ENCODE measurements around the gene SKOR2.
"Not testable (repeated sequence)": the region's sequence is repeated elsewhere in the genome, so short reads cannot be mapped to it uniquely, and the experiment has no call there.

SKOR2 gene

GRCh38 chr18:47248115-47248603, 3.3 kb downstream of the SKOR2 start:
- TF ChIP-seq GATA1 (IDR thresholded peaks at IDR 0.05; ENCODE audit: low read depth, low read length) (no peak), POLR2A (IDR thresholded peaks at IDR 0.05; ENCODE audit: low read length) (no peak)
- DNase-seq: no peak

- TF ChIP-seq GATA1 (IDR thresholded peaks at IDR 0.05; ENCODE audit: low read depth, low read length) (no peak), POLR2A (IDR thresholded peaks at IDR 0.05; ENCODE audit: low read length) (no peak)
- peak; percentile 25 to 41 for DNase-seq
These were observed 3.9 kb downstream of the SKOR2 start for GRCh38 chr18:47247416-47248114.

- no peak for TF ChIP-seq GATA1 (IDR thresholded peaks at IDR 0.05; ENCODE audit: low read depth, low read length)
- no peak for TF ChIP-seq POLR2A (IDR thresholded peaks at IDR 0.05; ENCODE audit: low read length)
- DNase-seq: no peak
These were observed 4.4 kb downstream of the SKOR2 start for GRCh38 chr18:47247036-47247415.

GRCh38 chr18:47246027-47246971, 5.2 kb downstream of the SKOR2 start:
- DNase-seq: no peak
- TF ChIP-seq POLR2A (IDR thresholded peaks at IDR 0.05; ENCODE audit: low read length) (no peak), GATA1 (IDR thresholded peaks at IDR 0.05; ENCODE audit: low read depth, low read length) (no peak)

GRCh38 chr18:47244086-47244485, 7.4 kb downstream of the SKOR2 start:
- no peak for DNase-seq
- TF ChIP-seq POLR2A (IDR thresholded peaks at IDR 0.05; ENCODE audit: low read length) (no peak), GATA1 (IDR thresholded peaks at IDR 0.05; ENCODE audit: low read depth, low read length) (no peak)

- TF ChIP-seq GATA1 (IDR thresholded peaks at IDR 0.05; ENCODE audit: low read depth, low read length) (no peak), POLR2A (IDR thresholded peaks at IDR 0.05; ENCODE audit: low read length) (no peak)
- DNase-seq: no peak
These were observed 16.4 kb downstream of the SKOR2 start for GRCh38 chr18:47235096-47235495.

GRCh38 chr18:47226660-47227059, 24.8 kb downstream of the SKOR2 start:
- no peak for DNase-seq
- TF ChIP-seq GATA1 (IDR thresholded peaks at IDR 0.05; ENCODE audit: low read depth, low read length): no peak
- no peak for TF ChIP-seq POLR2A (IDR thresholded peaks at IDR 0.05; ENCODE audit: low read length)

GRCh38 chr18:47215554-47216138, 35.8 kb downstream of the SKOR2 start:
- TF ChIP-seq POLR2A (IDR thresholded peaks at IDR 0.05; ENCODE audit: low read length) (no peak), GATA1 (IDR thresholded peaks at IDR 0.05; ENCODE audit: low read depth, low read length) (no peak)
- DNase-seq: peak; percentile 29 to 40

GRCh38 chr18:47209171-47209570, 42.3 kb downstream of the SKOR2 start:
- TF ChIP-seq GATA1 (IDR thresholded peaks at IDR 0.05; ENCODE audit: low read depth, low read length) (no peak), POLR2A (IDR thresholded peaks at IDR 0.05; ENCODE audit: low read length) (no peak)
- no peak for DNase-seq

- no peak for DNase-seq
- TF ChIP-seq GATA1 (IDR thresholded peaks at IDR 0.05; ENCODE audit: low read depth, low read length) (no peak), POLR2A (IDR thresholded peaks at IDR 0.05; ENCODE audit: low read length) (no peak)
These were observed 44.4 kb downstream of the SKOR2 start for GRCh38 chr18:47206945-47207637.

- peak; percentile 58 to 76 for DNase-seq
- TF ChIP-seq POLR2A (IDR thresholded peaks at IDR 0.05; ENCODE audit: low read length) (no peak), GATA1 (IDR thresholded peaks at IDR 0.05; ENCODE audit: low read depth, low read length) (no peak)
These were observed 46.4 kb downstream of the SKOR2 start for GRCh38 chr18:47204908-47205522.

- no peak for DNase-seq
- TF ChIP-seq GATA1 (IDR thresholded peaks at IDR 0.05; ENCODE audit: low read depth, low read length): no peak
- no peak for TF ChIP-seq POLR2A (IDR thresholded peaks at IDR 0.05; ENCODE audit: low read length)
These were observed 47.6 kb downstream of the SKOR2 start for GRCh38 chr18:47203626-47204464.

- not testable (repeated sequence) for DNase-seq
These were observed 55.5 kb downstream of the SKOR2 start for GRCh38 chr18:47195961-47196360.

Data from erythroblast (primary cell).